GM18511 (cell line): ENCODE measurements around the gene ZNF681.
"Not testable (repeated sequence)": the region's sequence is repeated elsewhere in the genome, so short reads cannot be mapped to it uniquely, and the experiment has no call there.

Source experiments
- ATAC-seq: cut with Tn5 transposase; IDR thresholded peaks from one replicate; pipeline ENCODE4 v1.9.1; 2021; ENCODE audit warnings: mild to moderate bottlenecking, moderate library complexity; ENCODE audit not compliant: unreplicated experiment

ZNF681 gene

GRCh38 chr19:23758187-23759074, at the start of gene ZNF681:
ZNF681 (minus strand) TSS chr19:23758891; CDS start chr19:23758749, 142 bp downstream.
- peak; percentile 88 for ATAC-seq

DNA sequence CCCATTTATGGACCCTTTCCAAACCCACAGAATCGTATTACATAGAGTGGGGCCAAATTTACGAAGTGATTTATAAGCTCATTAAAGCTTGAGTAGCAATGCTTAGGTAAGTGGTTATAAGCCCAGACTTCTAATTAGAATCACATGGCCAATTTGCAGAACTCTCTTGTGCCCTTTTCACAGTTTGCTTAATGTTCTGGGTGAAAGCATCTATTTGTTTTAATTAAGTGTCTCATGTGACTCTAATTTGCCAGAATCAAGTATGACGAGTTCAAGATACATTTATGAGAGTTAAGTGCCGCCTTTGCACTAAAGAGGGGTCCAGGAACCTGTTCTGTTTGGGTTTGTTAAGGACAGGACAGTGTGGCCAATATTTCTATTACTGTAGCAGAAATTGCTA, 46.0 kb upstream of the ZNF681 start:
- no peak for ATAC-seq

DNA sequence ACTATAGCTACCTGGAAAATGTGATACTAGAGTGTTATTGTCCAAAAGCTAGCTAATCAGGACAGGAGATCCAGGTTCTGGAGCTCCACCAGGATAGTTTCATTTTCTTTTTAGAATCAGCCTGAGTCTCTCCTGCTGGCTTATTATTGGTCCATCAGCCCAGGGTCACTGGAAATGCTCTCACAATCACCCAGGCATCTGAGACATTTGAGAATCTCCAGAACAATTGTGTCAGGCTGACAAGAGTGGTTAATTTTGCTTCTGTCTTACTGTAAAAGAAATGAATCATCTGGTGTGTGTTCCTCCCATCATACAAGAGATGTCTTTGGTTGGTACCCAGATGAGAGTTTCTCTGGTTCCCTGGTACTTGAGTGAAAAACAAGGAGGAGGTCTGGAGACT, 43.6 kb upstream of the ZNF681 start:
- no peak for ATAC-seq

DNA sequence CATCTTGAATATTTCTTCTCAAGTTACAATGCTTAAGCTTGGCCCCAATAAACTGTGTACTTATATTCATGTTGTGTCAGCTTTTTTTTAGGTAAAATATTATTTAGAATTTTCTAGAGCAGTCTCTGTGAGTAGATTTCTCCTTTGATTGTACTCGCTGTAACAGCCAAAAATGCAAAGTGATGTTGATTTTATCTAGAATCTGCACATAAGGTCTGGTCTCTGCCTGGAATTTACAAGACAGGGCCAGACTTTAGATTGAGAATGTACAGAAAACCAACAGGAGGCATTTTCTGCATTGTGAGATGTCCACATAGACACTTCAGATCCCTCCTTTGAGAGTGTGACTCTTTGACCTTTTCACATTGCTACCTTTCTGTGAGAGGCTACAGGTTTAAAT, 43.1 kb upstream of the ZNF681 start:
- no peak for ATAC-seq

GRCh38 chr19:23800868-23801267, 42.2 kb upstream of the ZNF681 start:
- ATAC-seq = no peak

DNA sequence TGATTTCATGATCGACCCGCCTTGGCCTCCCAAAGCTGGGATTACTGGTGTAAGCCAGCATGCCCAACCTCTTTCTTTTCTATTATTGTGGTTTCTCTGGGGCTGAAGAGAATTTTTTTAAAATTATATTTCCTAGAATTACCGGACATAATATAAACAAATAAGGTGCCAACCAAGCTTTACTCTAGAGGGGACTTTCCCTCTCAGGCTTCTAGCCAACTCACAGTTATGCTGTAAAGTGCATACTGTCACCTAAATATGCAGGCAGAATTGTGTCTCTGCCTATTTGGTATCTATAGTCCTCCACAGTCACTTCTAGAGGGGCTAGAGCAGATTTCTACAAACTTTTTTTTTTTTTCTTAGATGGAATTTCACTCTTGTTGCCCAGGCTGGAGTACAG, 41.6 kb upstream of the ZNF681 start:
- no peak for ATAC-seq

- ATAC-seq = no peak
These were observed 40.6 kb upstream of the ZNF681 start for GRCh38 chr19:23799321-23799720.

GRCh38 chr19:23795462-23795861, 36.8 kb upstream of the ZNF681 start:
- ATAC-seq = no peak

GRCh38 chr19:23792784-23793183, 34.1 kb upstream of the ZNF681 start:
- no peak for ATAC-seq

GRCh38 chr19:23790641-23791488, 32.2 kb upstream of the ZNF681 start:
- no peak for ATAC-seq

DNA sequence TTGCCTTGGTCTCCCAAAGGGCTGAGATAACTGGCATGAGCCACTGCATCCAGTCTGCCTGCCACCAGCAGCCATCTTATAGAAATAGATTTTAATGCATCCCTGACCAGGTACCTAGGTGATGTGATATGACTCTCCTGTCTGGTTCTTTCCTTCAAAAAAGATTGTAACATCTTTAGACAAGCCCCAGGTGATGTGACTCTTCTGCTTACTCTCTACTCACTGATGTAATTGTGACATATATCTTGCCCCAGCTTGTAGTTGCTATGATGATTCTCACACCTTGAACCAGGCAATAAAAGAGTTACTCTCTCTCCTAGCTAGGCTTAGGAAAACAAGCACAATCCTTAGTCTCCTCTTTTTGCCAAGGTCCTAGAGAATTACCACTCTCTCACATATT, 30.6 kb upstream of the ZNF681 start:
- ATAC-seq = no peak

GRCh38 chr19:23788411-23788810, 29.7 kb upstream of the ZNF681 start:
- no peak for ATAC-seq

GRCh38 chr19:23787106-23787505, 28.4 kb upstream of the ZNF681 start:
- no peak for ATAC-seq

DNA sequence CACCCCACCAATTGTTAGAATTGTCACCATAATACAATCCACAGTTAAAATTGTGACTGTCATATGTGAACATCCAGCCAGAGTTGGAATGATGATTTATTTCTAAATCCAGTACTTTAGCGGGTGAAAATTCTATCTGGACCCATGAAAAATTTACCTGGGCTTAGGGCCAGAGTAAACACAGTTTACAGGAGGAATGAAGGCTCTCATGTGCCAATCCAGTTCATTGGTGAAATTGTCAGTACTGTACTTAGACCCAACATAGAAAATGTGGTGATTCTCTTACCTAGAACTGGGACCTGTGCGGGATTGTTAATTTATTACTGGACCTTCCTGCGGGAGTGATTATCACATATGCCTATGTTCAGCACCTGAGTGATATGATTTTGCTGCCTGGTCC, 27.3 kb upstream of the ZNF681 start:
- ATAC-seq = no peak

DNA sequence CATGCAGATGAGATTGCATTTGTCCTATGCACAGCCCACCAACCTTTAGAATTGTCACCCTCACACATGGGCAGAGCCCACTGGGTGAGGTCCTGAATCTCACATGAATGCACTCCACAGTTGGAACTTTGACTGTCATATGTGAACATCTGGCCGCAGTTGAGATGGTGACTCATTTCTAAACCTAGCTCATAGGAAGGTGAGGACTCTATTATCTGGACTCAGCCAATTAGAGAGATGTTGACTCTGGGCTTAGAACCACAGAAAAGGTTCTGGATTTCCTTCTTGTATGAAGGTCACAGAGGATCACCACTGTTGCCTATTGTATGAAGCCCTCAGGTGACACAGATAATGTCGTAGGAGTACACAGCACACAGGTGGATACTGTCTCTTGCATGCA, 25.6 kb upstream of the ZNF681 start:
- no peak for ATAC-seq

DNA sequence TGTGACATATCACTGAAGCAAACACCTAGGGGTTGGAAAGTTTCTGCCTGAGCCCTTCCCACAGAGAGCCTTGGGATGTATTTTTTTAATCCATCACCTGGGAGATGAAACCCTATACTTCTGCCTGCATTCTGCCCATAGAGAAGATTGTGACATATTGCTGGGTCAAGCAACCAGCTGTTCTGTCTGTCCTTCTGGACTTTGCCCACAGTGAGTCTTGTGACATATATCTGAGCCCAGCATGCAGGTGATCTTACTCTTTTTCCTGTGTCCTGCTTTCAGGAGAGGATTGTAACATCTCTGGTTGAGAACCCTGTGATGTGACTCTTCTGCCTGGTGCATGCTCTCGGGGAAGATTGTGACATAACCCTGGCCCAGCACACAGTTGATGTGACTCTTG, 24.9 kb upstream of the ZNF681 start:
- no peak for ATAC-seq

GRCh38 chr19:23779645-23780044, 21.0 kb upstream of the ZNF681 start:
- no peak for ATAC-seq

GRCh38 chr19:23778566-23778965, 19.9 kb upstream of the ZNF681 start:
- ATAC-seq = no peak

DNA sequence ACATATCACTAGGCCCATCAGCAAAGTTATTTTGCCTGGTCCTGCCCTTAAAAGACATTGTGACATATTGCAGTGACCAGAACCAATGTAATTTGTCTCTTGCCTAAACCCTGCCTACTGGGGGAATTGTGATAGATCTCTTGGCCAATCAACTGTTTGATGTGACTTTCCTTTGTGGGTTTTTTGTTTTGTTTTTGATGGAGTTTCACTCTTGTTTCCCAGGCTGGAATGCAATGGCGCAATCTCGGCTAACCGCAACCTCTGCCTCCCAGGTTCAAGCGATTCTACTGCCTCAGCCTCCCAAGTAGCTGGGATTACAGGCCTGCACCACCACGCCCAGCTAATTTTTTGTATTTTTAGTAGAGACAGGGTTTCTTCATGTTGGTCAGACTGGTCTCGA, 19.3 kb upstream of the ZNF681 start:
- ATAC-seq = not testable (repeated sequence)

DNA sequence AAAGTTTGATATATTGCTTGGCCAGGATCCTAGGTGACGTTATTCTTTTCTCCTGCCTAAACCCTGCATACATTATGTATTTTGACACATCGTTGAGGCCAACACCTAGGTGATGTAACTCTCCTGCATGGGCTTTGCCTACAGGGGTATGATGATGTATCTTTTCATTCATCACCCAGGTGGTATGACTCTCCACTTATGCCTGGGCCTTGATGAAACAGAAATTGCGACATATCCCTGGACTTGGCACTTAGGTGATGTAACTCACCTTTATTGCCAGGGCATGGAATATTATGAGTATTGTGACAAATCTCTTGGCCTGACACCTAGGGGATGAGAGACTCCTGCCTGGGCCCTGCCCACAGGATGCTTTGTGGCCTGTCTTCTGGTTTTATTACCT, 18.5 kb upstream of the ZNF681 start:
- ATAC-seq = no peak

DNA sequence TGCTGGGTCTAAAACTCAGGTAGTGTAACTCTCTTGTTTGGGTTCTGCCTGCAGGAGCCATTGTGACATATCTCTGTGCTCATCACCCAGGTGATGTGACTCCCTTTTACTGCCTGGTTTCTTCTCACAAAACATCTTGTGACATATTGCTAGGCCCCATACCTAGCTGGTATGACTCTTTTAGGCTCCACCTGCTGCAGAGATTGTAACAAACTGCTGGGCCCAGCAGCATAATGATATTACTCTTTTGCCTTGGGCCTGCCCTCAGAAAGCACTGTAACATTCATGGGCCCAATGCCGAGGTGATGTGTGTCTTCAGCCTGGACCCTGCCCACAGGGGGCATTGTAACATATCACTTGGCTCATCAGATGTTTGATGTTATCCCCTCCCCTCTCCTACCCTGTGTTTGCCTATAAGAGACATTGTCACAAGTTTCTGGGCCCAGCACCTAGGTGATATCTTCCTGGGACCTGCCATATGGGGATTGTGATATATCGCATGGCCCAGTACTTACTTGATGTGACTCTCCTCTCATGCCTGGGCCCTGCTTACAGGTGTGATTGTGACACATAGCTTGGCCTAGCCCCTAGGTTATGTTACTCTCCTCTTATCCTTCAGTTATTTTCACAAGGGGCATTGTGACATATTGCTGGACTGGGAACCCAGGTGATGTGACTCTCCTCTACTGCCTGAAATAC, 18.0 kb upstream of the ZNF681 start:
- no peak for ATAC-seq
